A549 (cell line): Measurements from ENCODE around the gene TMED5.

ENCODE experiments used
- CEBPB ChIP-seq, 2 experiments: fragments of >200 bp in 1 of 2; sonication (Bioruptor Twin) in 1 of 2; formaldehyde crosslinking in 1 of 2; IDR thresholded peaks; 2 replicates each; pipeline ENCODE4 v1.6.1; 2012 to 2016
- EP300 ChIP-seq, 2 experiments: fragments of >200 bp; sonication (Bioruptor Twin); formaldehyde crosslinking; IDR thresholded peaks; 2 replicates in 1 of 2; 3 replicates in 1 of 2; pipeline ENCODE4 v1.6.1; 2016 to 2017
- ESRRA ChIP-seq: fragments of 150-350 bp; IDR thresholded peaks from 2 replicates; pipeline ENCODE4 v1.6.1; 2014; ENCODE audit warnings: mild to moderate bottlenecking, low read length, borderline replicate concordance
- JUNB ChIP-seq: fragments of >200 bp; sonication (Bioruptor Twin); formaldehyde crosslinking; IDR thresholded peaks from 2 replicates; pipeline ENCODE4 v1.6.1; 2016
- MAZ ChIP-seq: fragments of 150-350 bp; IDR thresholded peaks from 2 replicates; pipeline ENCODE4 v1.6.1; 2014; ENCODE audit warnings: antibody characterized with exemption, low read depth, low read length, borderline replicate concordance
- MYC ChIP-seq: IDR thresholded peaks from 2 replicates; pipeline ENCODE4 v1.6.1; 2012; ENCODE audit warnings: mild to moderate bottlenecking, inconsistent platforms, low read length, improper control_type of control experiment, borderline replicate concordance
- POLR2A ChIP-seq: IDR thresholded peaks from 2 replicates; pipeline ENCODE4 v1.6.1; 2012; ENCODE audit warnings: mild to moderate bottlenecking, low read length
- POLR2AphosphoS2 ChIP-seq: conservative IDR thresholded peaks from 2 replicates; pipeline ENCODE4 v1.6.1; 2012; ENCODE audit warnings: low read length, improper control_type of control experiment, inconsistent platforms
- RAD21 ChIP-seq, 2 experiments: fragments of >200 bp in 1 of 2; sonication (Bioruptor Twin) in 1 of 2; formaldehyde crosslinking in 1 of 2; IDR thresholded peaks in 1 of 2; conservative IDR thresholded peaks in 1 of 2; 2 replicates in 1 of 2; 3 replicates in 1 of 2; pipeline ENCODE4 v1.6.1; 2012 to 2018; ENCODE audit warnings: inconsistent platforms in 1 of 2
- REST ChIP-seq: fragments of 200-600 bp; sonication (generic); IDR thresholded peaks from 2 replicates; pipeline ENCODE4 v1.6.1; 2016; ENCODE audit warnings: antibody characterized with exemption, mild to moderate bottlenecking, moderate library complexity
- SREBF2 ChIP-seq: fragments of 450-650 bp; IDR thresholded peaks from 2 replicates; pipeline ENCODE4 v1.6.1; 2014; ENCODE audit warnings: mild to moderate bottlenecking, moderate library complexity
- TF ChIP-seq, protein P1 (sequence below): fragments of 150-350 bp; IDR thresholded peaks from 2 replicates; pipeline ENCODE4 v1.6.1; 2014; ENCODE audit warnings: low read depth, mild to moderate bottlenecking, low read length
- TF ChIP-seq, protein P2 (sequence below): fragments of >200 bp; sonication (Bioruptor Twin); formaldehyde crosslinking; IDR thresholded peaks from 3 replicates; pipeline ENCODE4 v1.5.1; 2016

DNA sequence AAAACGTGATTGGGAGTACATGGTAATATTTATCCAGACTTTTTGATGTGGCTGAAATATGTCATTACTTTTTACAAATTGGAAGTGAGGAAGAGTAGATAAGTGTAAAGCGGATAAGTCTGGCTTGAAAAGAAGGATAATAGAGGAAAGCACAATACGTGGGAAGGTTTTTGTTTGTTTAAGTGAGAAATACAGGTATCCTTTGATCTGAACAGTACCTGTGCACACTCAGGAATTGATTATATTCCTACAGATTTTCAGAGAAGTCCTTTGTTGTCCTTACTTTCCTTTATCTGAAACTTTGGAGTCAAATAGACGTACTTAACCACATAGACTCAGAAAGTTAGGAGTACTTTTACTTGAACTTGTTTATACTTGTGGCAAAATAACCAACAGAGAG is 20.5 kb upstream of the TMED5 start:
- TF ChIP-seq POLR2A, result no peak
- TF ChIP-seq POLR2AphosphoS2, result no peak
- TF ChIP-seq EP300 (IDR thresholded peaks at IDR 0.05), result no peak
- TF ChIP-seq, protein P1, sequence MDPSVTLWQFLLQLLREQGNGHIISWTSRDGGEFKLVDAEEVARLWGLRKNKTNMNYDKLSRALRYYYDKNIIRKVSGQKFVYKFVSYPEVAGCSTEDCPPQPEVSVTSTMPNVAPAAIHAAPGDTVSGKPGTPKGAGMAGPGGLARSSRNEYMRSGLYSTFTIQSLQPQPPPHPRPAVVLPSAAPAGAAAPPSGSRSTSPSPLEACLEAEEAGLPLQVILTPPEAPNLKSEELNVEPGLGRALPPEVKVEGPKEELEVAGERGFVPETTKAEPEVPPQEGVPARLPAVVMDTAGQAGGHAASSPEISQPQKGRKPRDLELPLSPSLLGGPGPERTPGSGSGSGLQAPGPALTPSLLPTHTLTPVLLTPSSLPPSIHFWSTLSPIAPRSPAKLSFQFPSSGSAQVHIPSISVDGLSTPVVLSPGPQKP, result no peak
- TF ChIP-seq RAD21 (conservative IDR thresholded peaks at IDR 0.05 in 1 of 2, IDR thresholded peaks at IDR 0.05 in 1 of 2), result no peak
- TF ChIP-seq CEBPB (IDR thresholded peaks at IDR 0.05), result no peak
- no peak for TF ChIP-seq SREBF2
- TF ChIP-seq, protein P2, sequence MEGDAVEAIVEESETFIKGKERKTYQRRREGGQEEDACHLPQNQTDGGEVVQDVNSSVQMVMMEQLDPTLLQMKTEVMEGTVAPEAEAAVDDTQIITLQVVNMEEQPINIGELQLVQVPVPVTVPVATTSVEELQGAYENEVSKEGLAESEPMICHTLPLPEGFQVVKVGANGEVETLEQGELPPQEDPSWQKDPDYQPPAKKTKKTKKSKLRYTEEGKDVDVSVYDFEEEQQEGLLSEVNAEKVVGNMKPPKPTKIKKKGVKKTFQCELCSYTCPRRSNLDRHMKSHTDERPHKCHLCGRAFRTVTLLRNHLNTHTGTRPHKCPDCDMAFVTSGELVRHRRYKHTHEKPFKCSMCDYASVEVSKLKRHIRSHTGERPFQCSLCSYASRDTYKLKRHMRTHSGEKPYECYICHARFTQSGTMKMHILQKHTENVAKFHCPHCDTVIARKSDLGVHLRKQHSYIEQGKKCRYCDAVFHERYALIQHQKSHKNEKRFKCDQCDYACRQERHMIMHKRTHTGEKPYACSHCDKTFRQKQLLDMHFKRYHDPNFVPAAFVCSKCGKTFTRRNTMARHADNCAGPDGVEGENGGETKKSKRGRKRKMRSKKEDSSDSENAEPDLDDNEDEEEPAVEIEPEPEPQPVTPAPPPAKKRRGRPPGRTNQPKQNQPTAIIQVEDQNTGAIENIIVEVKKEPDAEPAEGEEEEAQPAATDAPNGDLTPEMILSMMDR, result no peak
- no peak for TF ChIP-seq MAZ
- no peak for TF ChIP-seq REST
- no peak for TF ChIP-seq ESRRA
- no peak for TF ChIP-seq MYC
- TF ChIP-seq JUNB, result no peak
